H1 (cell line): ENCODE measurements around the gene TMEM232.

Experiments
- CHD1 ChIP-seq: IDR thresholded peaks from 2 replicates; pipeline ENCODE4 v1.6.1; 2012; ENCODE audit warnings: low read depth, low read length, improper control_type of control experiment
- CHD2 ChIP-seq: IDR thresholded peaks from 2 replicates; pipeline ENCODE4 v1.6.1; 2012; ENCODE audit warnings: low read length, improper control_type of control experiment
- CTCF ChIP-seq, 3 experiments: IDR thresholded peaks; 1 replicate in 2 of 3; 2 replicates in 1 of 3; pipeline versions ENCODE4 v1.5.1 to v1.6.1; 2011; ENCODE audit warnings: low read length in 3 of 3, mild to moderate bottlenecking in 3 of 3, inconsistent platforms in 2 of 3, low read depth in 1 of 3, moderate library complexity in 1 of 3; ENCODE audit not compliant: insufficient read depth in 1 of 3; ENCODE audit errors: control extremely low read depth in 1 of 3
- EGR1 ChIP-seq: IDR thresholded peaks from 2 replicates; pipeline ENCODE4 v1.6.1; 2011; ENCODE audit warnings: low read depth, low read length, borderline replicate concordance
- JUN ChIP-seq: IDR thresholded peaks from 2 replicates; pipeline ENCODE4 v1.6.1; 2011; ENCODE audit warnings: low read depth, mild to moderate bottlenecking, improper control_type of control experiment, low read length
- MAX ChIP-seq: IDR thresholded peaks from 2 replicates; pipeline ENCODE4 v1.6.1; 2012; ENCODE audit warnings: inconsistent platforms
- PHF8 ChIP-seq: fragments of 200-600 bp; sonication (generic); conservative IDR thresholded peaks from 2 replicates; pipeline ENCODE4 v1.7.1; 2012; ENCODE audit warnings: low read depth, mild to moderate bottlenecking, inconsistent platforms, low read length, moderate library complexity
- POLR2A ChIP-seq, 2 experiments: IDR thresholded peaks; 1 replicate in 1 of 2; 2 replicates in 1 of 2; pipeline ENCODE4 v1.6.1; 2011; ENCODE audit warnings: low read depth in 2 of 2, low read length in 2 of 2, mild to moderate bottlenecking in 2 of 2; ENCODE audit errors: control extremely low read depth in 1 of 2
- RXRA ChIP-seq: IDR thresholded peaks from 2 replicates; pipeline ENCODE4 v1.6.1; 2011; ENCODE audit warnings: low read depth, mild to moderate bottlenecking, low read length, moderate library complexity; ENCODE audit not compliant: insufficient read depth
- TAF1 ChIP-seq: IDR thresholded peaks from 2 replicates; pipeline ENCODE4 v1.6.1; 2011; ENCODE audit warnings: mild to moderate bottlenecking, low read depth, low read length
- TEAD4 ChIP-seq: IDR thresholded peaks from 2 replicates; pipeline ENCODE4 v1.6.1; 2012; ENCODE audit warnings: low read depth, low read length, inconsistent platforms, mixed read lengths
- TF ChIP-seq, protein P1 (sequence below): IDR thresholded peaks from 2 replicates; pipeline ENCODE4 v1.6.1; 2012; ENCODE audit warnings: low read length, inconsistent platforms

DNA sequence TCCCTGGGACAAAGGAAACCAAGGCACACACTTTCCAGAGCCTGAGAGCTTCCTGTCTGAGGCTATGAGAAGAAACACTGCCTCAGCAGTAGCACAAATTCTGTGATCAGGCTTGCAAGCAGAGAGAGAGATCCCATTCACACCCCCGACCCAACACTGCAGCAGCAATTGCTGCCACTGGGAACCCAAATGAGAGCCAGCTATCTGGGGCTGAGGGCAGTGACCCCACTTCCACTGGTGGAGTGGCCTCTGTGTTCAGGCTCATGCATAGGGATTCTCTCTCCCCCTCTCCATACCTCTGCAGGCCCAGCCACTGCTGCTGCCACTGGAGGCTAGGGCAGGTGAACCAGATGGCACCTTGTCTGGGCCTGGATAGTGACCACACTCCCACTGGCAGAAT is 95.2 kb downstream of the TMEM232 start:
- TF ChIP-seq RXRA: no peak
- no peak for TF ChIP-seq CTCF (IDR thresholded peaks at IDR 0.05; ENCODE audit: control extremely low read depth in 1 of 3, insufficient read depth in 1 of 3, low read depth in 1 of 3, low read length in 3 of 3)
- TF ChIP-seq, protein P1, sequence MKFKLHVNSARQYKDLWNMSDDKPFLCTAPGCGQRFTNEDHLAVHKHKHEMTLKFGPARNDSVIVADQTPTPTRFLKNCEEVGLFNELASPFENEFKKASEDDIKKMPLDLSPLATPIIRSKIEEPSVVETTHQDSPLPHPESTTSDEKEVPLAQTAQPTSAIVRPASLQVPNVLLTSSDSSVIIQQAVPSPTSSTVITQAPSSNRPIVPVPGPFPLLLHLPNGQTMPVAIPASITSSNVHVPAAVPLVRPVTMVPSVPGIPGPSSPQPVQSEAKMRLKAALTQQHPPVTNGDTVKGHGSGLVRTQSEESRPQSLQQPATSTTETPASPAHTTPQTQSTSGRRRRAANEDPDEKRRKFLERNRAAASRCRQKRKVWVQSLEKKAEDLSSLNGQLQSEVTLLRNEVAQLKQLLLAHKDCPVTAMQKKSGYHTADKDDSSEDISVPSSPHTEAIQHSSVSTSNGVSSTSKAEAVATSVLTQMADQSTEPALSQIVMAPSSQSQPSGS: no peak
- TF ChIP-seq PHF8: no peak
- TF ChIP-seq EGR1: no peak
- no peak for TF ChIP-seq JUN
- TF ChIP-seq POLR2A (IDR thresholded peaks at IDR 0.05; ENCODE audit: control extremely low read depth in 1 of 2, low read depth in 2 of 2, low read length in 2 of 2): no peak
- no peak for TF ChIP-seq TAF1
- no peak for TF ChIP-seq MAX
- TF ChIP-seq TEAD4: no peak
- TF ChIP-seq CHD1: no peak
- no peak for TF ChIP-seq CHD2
